Measurements from ENCODE around the gene RASL11A. TPM values are rescaled to one million over a fixed set of nuclear protein-coding genes. Genes with fewer than 3 reads are reported as not detected.

The RASL11A gene
- total RNA-seq, 1 donor from 2014 or later = 1.8 TPM

DNA sequence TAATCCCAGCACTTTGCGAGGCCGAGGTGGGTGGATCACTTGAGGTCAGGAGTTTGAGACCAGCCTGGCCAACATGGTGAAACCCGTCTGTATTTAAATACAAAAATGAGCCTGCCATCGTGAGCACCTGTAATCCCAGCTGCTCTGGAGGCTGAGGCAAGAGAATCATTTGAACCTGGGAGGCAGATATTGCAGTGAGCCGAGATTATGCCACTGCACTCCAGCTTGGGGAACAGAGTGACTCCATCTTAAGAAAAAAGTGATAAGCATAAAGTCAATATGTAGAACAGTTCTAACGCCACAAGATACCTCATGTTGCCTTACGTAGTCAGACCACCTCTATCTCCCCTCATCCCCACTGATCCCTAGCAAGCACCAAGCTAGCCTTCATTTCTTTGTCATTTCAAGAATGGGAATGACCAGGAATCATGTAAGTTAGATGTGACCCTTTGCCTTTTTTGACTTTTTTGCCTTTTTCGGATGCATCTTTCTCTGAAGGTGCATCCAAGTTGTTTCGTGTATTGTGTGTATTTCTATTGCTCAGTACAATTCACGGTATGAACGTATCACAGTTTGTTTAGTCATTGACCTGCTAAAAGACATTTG is 12.9 kb upstream of the RASL11A start:
- DNase-seq (ENCODE audit: low read depth) = no peak
- H3K4me3 ChIP-seq (ENCODE audit: low read depth, low read length) = no peak overlapping the region
- TF ChIP-seq, protein P1, sequence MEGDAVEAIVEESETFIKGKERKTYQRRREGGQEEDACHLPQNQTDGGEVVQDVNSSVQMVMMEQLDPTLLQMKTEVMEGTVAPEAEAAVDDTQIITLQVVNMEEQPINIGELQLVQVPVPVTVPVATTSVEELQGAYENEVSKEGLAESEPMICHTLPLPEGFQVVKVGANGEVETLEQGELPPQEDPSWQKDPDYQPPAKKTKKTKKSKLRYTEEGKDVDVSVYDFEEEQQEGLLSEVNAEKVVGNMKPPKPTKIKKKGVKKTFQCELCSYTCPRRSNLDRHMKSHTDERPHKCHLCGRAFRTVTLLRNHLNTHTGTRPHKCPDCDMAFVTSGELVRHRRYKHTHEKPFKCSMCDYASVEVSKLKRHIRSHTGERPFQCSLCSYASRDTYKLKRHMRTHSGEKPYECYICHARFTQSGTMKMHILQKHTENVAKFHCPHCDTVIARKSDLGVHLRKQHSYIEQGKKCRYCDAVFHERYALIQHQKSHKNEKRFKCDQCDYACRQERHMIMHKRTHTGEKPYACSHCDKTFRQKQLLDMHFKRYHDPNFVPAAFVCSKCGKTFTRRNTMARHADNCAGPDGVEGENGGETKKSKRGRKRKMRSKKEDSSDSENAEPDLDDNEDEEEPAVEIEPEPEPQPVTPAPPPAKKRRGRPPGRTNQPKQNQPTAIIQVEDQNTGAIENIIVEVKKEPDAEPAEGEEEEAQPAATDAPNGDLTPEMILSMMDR (conservative IDR thresholded peaks at IDR 0.05; ENCODE audit: low read depth, low read length) = no peak

DNA sequence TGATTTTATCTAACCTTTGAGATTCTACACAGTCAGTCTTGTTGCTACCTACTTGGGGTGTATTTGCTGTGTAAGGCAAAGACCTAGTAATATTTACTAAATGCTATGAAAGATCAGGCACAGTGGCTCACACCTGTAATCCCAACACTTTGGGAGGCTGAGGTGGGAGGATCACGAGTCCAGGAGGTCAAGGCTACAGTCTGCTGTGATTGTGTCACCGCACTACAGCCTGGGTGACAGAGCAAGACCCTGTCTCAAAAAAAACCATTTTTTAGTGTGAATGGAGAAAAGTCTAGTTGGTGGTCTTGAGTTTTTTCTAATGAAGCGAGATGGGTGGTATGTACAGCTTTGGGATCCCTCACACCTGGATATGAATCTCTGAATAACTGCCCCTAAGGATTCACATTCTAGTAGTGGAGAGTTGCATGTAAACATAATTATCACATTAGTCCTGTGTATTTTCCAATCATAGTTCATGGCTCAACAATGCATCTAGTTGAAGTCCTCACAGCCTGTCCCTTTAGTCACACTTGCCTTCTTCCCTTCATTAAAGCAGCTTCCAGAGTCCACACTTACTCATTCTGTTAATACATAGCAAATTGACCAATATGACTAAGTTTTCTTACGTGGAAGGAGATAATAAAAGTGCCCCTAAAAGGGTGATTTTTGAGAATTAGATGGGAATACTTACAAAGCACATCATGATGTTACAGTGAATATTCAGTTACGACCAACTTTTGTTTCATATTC is 11.8 kb upstream of the RASL11A start:
- DNase-seq (ENCODE audit: low read depth) = no peak
- H3K4me3 ChIP-seq (ENCODE audit: low read depth, low read length) = no peak overlapping the region

DNA sequence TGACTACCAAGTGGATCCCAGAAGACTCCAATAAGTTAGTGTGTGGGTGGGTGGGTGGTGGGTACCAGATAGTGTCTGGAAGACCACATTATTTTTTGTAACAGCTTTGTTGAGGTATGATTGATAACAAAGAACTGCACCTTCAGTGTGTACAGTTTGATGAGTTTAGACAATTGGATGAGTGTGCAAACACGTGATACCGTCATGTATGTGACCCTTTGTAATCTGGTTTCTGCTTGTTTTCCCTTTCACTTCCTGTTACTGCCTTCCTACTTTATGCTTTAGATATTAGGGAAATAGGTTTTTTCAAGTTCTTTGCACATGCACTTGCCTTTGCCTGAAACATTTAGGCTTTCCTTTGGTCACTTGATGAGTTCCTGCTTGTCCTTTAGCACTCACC is 10.8 kb upstream of the RASL11A start:
- TF ChIP-seq, protein P1 (conservative IDR thresholded peaks at IDR 0.05; ENCODE audit: low read depth, low read length) = no peak
- no peak overlapping the region for H3K4me3 ChIP-seq (ENCODE audit: low read depth, low read length)
- DNase-seq (ENCODE audit: low read depth) = no peak

More for the DNA sequence above, 11.8 kb upstream of the RASL11A start:
- TF ChIP-seq, protein P1 (conservative IDR thresholded peaks at IDR 0.05; ENCODE audit: low read depth, low read length) = no peak

DNA sequence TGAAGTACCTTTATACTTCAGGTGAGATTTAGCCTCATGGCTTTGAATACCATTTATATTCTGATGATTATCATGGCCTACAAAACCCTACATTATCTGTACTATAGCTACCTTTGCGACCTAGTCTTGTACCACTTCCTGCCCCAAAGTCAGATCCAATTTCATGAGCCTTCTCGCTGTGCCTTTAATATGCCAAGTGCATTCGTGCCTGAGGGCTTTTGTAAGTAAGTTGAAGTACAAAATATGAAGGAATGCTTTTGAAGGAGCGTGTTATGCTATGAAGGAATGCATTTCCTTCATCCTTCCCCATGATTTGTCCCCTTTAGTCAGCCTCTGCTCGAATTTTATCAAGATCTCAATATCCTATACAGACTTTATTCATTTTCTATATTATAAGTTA is 9.2 kb upstream of the RASL11A start:
- no peak overlapping the region for H3K4me3 ChIP-seq (ENCODE audit: low read depth, low read length)
- no peak for DNase-seq (ENCODE audit: low read depth)
- TF ChIP-seq, protein P1 (conservative IDR thresholded peaks at IDR 0.05; ENCODE audit: low read depth, low read length) = no peak

DNA sequence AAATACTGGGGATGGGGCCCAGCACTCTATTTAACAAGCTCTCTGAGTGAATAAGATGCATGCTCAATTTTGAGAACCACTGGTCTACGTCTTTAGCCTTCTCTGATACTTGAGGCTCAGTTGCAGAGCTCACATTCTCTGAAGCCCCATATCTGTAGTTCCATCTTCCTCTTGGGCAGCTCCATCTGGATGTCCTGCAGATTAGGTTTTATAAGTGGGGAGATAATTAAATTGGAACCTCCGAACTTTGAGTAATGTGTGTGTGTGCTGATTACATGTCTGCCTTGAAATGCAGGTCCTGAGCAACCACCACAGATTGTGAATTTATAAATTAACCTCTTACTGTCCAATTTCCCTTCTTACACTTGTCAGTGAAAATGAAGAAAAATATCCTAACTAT is 7.2 kb upstream of the RASL11A start:
- H3K4me3 ChIP-seq (ENCODE audit: low read depth, low read length) = no peak overlapping the region
- no peak for DNase-seq (ENCODE audit: low read depth)
- TF ChIP-seq, protein P1 (conservative IDR thresholded peaks at IDR 0.05; ENCODE audit: low read depth, low read length) = no peak

DNA sequence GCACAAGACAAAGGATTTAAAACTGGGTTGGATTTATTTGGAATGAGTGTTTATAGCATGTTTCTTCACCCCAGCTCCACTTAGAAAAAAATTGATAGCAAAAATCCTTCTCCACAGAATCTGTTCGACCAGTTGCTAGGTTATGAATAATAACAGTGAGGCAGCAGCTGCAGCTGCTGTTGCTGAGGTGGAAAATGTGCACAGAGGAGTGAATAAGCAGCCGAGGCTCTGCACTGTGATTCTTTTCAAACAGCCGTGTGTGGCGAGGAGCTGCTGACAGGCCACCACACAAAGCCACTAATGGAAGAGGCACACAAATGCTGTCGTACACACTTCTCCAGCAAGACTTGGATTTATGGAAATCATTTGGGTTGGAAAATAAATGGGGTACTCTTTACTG is 6.4 kb upstream of the RASL11A start:
- TF ChIP-seq, protein P1 (conservative IDR thresholded peaks at IDR 0.05; ENCODE audit: low read depth, low read length) = no peak
- no peak overlapping the region for H3K4me3 ChIP-seq (ENCODE audit: low read depth, low read length)
- DNase-seq (ENCODE audit: low read depth) = no peak

DNA sequence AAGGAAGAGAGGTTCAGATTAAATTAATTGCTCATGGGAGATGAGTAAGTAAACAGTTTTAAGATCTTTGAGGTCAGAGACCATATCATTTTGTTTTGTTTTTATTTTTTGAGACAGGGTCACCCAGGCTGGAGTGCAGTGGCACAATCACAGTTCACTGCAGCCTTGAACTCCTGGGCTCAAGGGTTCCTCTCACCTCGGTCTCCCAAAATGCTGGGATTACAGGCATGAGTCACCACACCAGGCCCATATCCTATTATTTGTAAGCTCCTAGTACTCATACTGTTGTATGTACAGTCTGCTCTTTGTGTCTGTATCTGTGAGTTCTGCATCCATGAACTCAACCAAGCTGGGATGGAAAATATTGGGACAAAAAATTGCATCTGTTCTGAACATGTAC is 6.0 kb upstream of the RASL11A start:
- no peak overlapping the region for H3K4me3 ChIP-seq (ENCODE audit: low read depth, low read length)
- DNase-seq (ENCODE audit: low read depth) = no peak
- TF ChIP-seq, protein P1 (conservative IDR thresholded peaks at IDR 0.05; ENCODE audit: low read depth, low read length) = no peak

All from epithelial cell of proximal tubule (primary cell).